ENCODE results near the gene FHIT.
A peak's percentile ranks its signal among the peaks of the same experiment; 100 is the strongest.

FHIT gene

DNA sequence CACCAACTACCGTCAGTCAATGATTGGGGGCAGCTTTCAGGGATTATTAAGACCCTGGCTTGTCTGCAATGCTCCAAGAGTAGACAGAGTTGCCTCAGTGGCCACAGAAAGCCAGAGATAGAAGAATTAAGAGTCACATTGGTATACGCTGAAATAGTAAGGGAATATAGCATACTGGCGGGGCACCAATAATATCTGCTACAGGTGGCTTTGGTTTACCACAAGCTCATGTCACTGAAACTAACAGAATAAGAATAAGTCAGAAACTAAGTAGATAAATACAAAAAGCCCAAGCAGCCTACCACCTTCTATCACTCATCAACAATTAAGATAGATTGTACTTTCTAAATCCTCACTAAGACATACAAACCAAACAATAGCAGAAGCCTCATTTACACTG is 2.5 kb upstream of the FHIT start:
- Histone ChIP-seq H3K4me3 (ENCODE audit: low read length) (no peak overlapping the region), H3K27ac (ENCODE audit: low read depth, low read length) (no peak overlapping the region), H3K4me1 (ENCODE audit: control insufficient read depth, insufficient read depth, low read length) (peaks cover 3% of the 10 kb centered on the region), H3K9ac (ENCODE audit: low read length) (no peak overlapping the region), H3K27me3 (ENCODE audit: control insufficient read depth, insufficient read depth, low read length) (no peaks in the 10 kb centered on the region), H3K36me3 (ENCODE audit: control insufficient read depth, insufficient read depth, low read length) (no peaks in the 10 kb centered on the region)

GRCh38 chr3:61252836-61253235 is 1.6 kb upstream of the FHIT start:
- H3K36me3 ChIP-seq (ENCODE audit: control insufficient read depth, insufficient read depth, low read length) = no peaks in the 10 kb centered on the region
- no peak overlapping the region for H3K27ac ChIP-seq (ENCODE audit: low read depth, low read length)
- H3K27me3 ChIP-seq (ENCODE audit: control insufficient read depth, insufficient read depth, low read length) = no peaks in the 10 kb centered on the region
- H3K9ac ChIP-seq (ENCODE audit: low read length) = no peak overlapping the region
- H3K4me1 ChIP-seq (ENCODE audit: control insufficient read depth, insufficient read depth, low read length) = peaks cover 3% of the 10 kb centered on the region
- no peak overlapping the region for H3K4me3 ChIP-seq (ENCODE audit: low read length)

- peak overlapping the region; percentile 96 for H3K4me3 ChIP-seq (ENCODE audit: low read length)
- peak overlapping the region; percentile 57 for H3K9ac ChIP-seq (ENCODE audit: low read length)
- no peaks in the 10 kb centered on the region for H3K27me3 ChIP-seq (ENCODE audit: control insufficient read depth, insufficient read depth, low read length)
- H3K4me1 ChIP-seq (ENCODE audit: control insufficient read depth, insufficient read depth, low read length) = peaks cover 3% of the 10 kb centered on the region
- no peak overlapping the region for H3K27ac ChIP-seq (ENCODE audit: low read depth, low read length)
- no peaks in the 10 kb centered on the region for H3K36me3 ChIP-seq (ENCODE audit: control insufficient read depth, insufficient read depth, low read length)
These were observed 473 bp downstream of the FHIT start for GRCh38 chr3:61250784-61251173.

DNA sequence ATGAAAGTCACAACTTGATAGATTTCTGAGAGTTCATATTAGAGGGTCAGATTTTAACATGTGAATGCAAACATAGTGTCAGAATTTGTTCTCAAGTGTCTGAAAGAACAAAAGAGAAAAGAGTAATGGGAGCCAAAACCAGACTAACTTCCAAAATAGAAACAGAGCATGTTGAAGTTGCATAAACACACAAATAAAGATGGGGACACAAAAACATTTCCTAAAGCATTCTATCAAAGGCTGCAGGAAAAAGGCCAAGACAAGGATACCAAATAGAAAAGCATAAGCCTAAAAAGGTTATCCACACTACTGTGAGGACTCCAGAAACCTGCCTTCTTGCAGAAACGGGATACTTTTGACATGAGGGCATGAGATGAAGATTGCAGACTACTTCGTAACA is 2.8 kb downstream of the FHIT start:
- no peak overlapping the region for H3K9ac ChIP-seq (ENCODE audit: low read length)
- H3K4me1 ChIP-seq (ENCODE audit: control insufficient read depth, insufficient read depth, low read length) = peaks cover 3% of the 10 kb centered on the region
- no peak overlapping the region for H3K27ac ChIP-seq (ENCODE audit: low read depth, low read length)
- no peak overlapping the region for H3K4me3 ChIP-seq (ENCODE audit: low read length)
- no peaks in the 10 kb centered on the region for H3K36me3 ChIP-seq (ENCODE audit: control insufficient read depth, insufficient read depth, low read length)
- no peaks in the 10 kb centered on the region for H3K27me3 ChIP-seq (ENCODE audit: control insufficient read depth, insufficient read depth, low read length)

- Histone ChIP-seq H3K4me1 (ENCODE audit: control insufficient read depth, insufficient read depth, low read length) (peaks cover 3% of the 10 kb centered on the region), H3K36me3 (ENCODE audit: control insufficient read depth, insufficient read depth, low read length) (no peaks in the 10 kb centered on the region), H3K27ac (ENCODE audit: low read depth, low read length) (no peak overlapping the region), H3K9ac (ENCODE audit: low read length) (no peak overlapping the region), H3K27me3 (ENCODE audit: control insufficient read depth, insufficient read depth, low read length) (no peaks in the 10 kb centered on the region), H3K4me3 (ENCODE audit: low read length) (no peak overlapping the region)
These were observed 4.1 kb downstream of the FHIT start for GRCh38 chr3:61247191-61247590.

DNA sequence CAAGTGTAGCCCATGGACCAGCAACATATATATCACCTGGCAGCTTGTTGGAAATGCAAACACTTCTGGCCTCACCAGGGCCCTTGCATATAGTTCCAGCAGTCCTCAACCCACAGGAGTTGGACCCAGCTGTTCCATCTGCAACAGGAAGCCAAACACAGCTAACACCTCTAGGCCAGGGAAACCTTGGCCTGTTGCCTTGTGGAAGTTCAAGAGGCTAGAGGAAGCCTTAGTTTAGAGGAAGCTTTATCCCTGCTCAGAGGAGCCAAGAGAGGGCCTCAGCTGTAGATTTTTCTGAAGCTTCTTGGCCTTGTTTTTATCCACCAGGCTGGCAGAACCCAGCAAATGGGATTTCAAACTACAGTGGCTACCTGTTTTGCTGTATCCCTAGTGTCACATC is 11.4 kb downstream of the FHIT start:
- Histone ChIP-seq H3K36me3 (ENCODE audit: control insufficient read depth, insufficient read depth, low read length) (no peaks in the 10 kb centered on the region), H3K4me1 (ENCODE audit: control insufficient read depth, insufficient read depth, low read length) (no peaks in the 10 kb centered on the region), H3K27ac (ENCODE audit: low read depth, low read length) (no peak overlapping the region), H3K4me3 (ENCODE audit: low read length) (no peak overlapping the region), H3K27me3 (ENCODE audit: control insufficient read depth, insufficient read depth, low read length) (no peaks in the 10 kb centered on the region), H3K9ac (ENCODE audit: low read length) (no peak overlapping the region)

- Histone ChIP-seq H3K36me3 (ENCODE audit: control insufficient read depth, insufficient read depth, low read length) (no peaks in the 10 kb centered on the region), H3K9ac (ENCODE audit: low read length) (no peak overlapping the region), H3K27me3 (ENCODE audit: control insufficient read depth, insufficient read depth, low read length) (no peaks in the 10 kb centered on the region), H3K4me3 (ENCODE audit: low read length) (no peak overlapping the region), H3K4me1 (ENCODE audit: control insufficient read depth, insufficient read depth, low read length) (no peaks in the 10 kb centered on the region), H3K27ac (ENCODE audit: low read depth, low read length) (no peak overlapping the region)
These were observed 13.4 kb downstream of the FHIT start for GRCh38 chr3:61237858-61238257.

GRCh38 chr3:61236556-61236955 is 14.7 kb downstream of the FHIT start:
- no peak overlapping the region for H3K27ac ChIP-seq (ENCODE audit: low read depth, low read length)
- H3K9ac ChIP-seq (ENCODE audit: low read length) = no peak overlapping the region
- H3K36me3 ChIP-seq (ENCODE audit: control insufficient read depth, insufficient read depth, low read length) = no peaks in the 10 kb centered on the region
- H3K4me3 ChIP-seq (ENCODE audit: low read length) = no peak overlapping the region
- H3K27me3 ChIP-seq (ENCODE audit: control insufficient read depth, insufficient read depth, low read length) = no peaks in the 10 kb centered on the region
- H3K4me1 ChIP-seq (ENCODE audit: control insufficient read depth, insufficient read depth, low read length) = no peaks in the 10 kb centered on the region

DNA sequence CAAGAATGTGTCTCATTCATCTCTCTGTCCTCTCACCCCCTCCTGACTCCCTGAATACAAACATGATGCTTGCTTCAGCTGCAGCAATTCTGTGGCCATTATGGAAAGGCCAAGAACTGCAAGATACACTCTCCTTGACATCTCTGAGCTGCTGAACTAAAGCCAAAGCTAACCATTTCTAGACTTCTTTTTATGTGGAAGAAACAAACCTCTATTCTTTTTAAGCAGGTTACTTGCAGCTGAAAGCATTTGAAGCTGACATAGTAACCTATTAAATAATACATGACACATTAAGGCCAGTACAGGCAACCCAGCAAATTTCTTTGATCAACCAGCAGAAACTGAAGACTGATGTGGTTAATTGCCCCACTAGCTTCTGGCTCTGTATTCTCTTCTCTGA is 17.5 kb downstream of the FHIT start:
- no peaks in the 10 kb centered on the region for H3K4me1 ChIP-seq (ENCODE audit: control insufficient read depth, insufficient read depth, low read length)
- H3K27ac ChIP-seq (ENCODE audit: low read depth, low read length) = no peak overlapping the region
- H3K27me3 ChIP-seq (ENCODE audit: control insufficient read depth, insufficient read depth, low read length) = no peaks in the 10 kb centered on the region
- no peak overlapping the region for H3K4me3 ChIP-seq (ENCODE audit: low read length)
- no peaks in the 10 kb centered on the region for H3K36me3 ChIP-seq (ENCODE audit: control insufficient read depth, insufficient read depth, low read length)
- H3K9ac ChIP-seq (ENCODE audit: low read length) = no peak overlapping the region

DNA sequence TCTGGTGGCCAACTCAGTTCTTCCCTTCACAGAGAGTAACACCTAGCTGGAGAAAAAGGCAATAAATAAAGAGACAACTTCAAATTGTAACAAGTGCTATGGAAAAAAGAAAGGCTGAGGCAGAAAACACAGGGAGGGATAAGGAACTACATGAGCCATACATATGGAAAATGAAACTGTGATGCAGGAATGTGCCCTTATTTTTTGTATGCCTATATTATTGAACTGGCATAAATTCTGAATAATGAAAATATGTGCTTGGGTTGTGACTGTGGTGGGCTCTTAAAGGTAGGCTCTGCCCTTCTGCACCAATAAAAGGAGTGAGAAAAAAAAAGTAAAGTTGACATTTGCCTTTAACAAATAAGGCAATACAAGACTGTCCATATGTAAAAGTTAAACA is 19.6 kb downstream of the FHIT start:
- H3K27ac ChIP-seq (ENCODE audit: low read depth, low read length) = no peak overlapping the region
- H3K4me1 ChIP-seq (ENCODE audit: control insufficient read depth, insufficient read depth, low read length) = no peaks in the 10 kb centered on the region
- H3K36me3 ChIP-seq (ENCODE audit: control insufficient read depth, insufficient read depth, low read length) = no peaks in the 10 kb centered on the region
- H3K9ac ChIP-seq (ENCODE audit: low read length) = no peak overlapping the region
- H3K4me3 ChIP-seq (ENCODE audit: low read length) = no peak overlapping the region
- H3K27me3 ChIP-seq (ENCODE audit: control insufficient read depth, insufficient read depth, low read length) = no peaks in the 10 kb centered on the region

GRCh38 chr3:61227799-61228198 is 23.5 kb downstream of the FHIT start:
- Histone ChIP-seq H3K4me3 (ENCODE audit: low read length) (no peak overlapping the region), H3K36me3 (ENCODE audit: control insufficient read depth, insufficient read depth, low read length) (no peaks in the 10 kb centered on the region), H3K27ac (ENCODE audit: low read depth, low read length) (no peak overlapping the region), H3K9ac (ENCODE audit: low read length) (no peak overlapping the region), H3K27me3 (ENCODE audit: control insufficient read depth, insufficient read depth, low read length) (no peaks in the 10 kb centered on the region), H3K4me1 (ENCODE audit: control insufficient read depth, insufficient read depth, low read length) (no peaks in the 10 kb centered on the region)

- H3K4me3 ChIP-seq (ENCODE audit: low read length) = no peak overlapping the region
- H3K27ac ChIP-seq (ENCODE audit: low read depth, low read length) = no peak overlapping the region
- no peaks in the 10 kb centered on the region for H3K4me1 ChIP-seq (ENCODE audit: control insufficient read depth, insufficient read depth, low read length)
- no peaks in the 10 kb centered on the region for H3K36me3 ChIP-seq (ENCODE audit: control insufficient read depth, insufficient read depth, low read length)
- no peak overlapping the region for H3K9ac ChIP-seq (ENCODE audit: low read length)
- H3K27me3 ChIP-seq (ENCODE audit: control insufficient read depth, insufficient read depth, low read length) = no peaks in the 10 kb centered on the region
These were observed 25.0 kb downstream of the FHIT start for GRCh38 chr3:61226166-61226686.

GRCh38 chr3:61224823-61225222 is 26.4 kb downstream of the FHIT start:
- H3K9ac ChIP-seq (ENCODE audit: low read length) = no peak overlapping the region
- H3K27me3 ChIP-seq (ENCODE audit: control insufficient read depth, insufficient read depth, low read length) = no peaks in the 10 kb centered on the region
- no peak overlapping the region for H3K4me3 ChIP-seq (ENCODE audit: low read length)
- no peak overlapping the region for H3K27ac ChIP-seq (ENCODE audit: low read depth, low read length)
- no peaks in the 10 kb centered on the region for H3K36me3 ChIP-seq (ENCODE audit: control insufficient read depth, insufficient read depth, low read length)
- H3K4me1 ChIP-seq (ENCODE audit: control insufficient read depth, insufficient read depth, low read length) = no peaks in the 10 kb centered on the region

Measured in rectal smooth muscle tissue (tissue), 1 donor.